MM.1S (cell line): ENCODE measurements around the gene LRMDA.

Experiments used
- EZH2 ChIP-seq: fragments of 300-600 bp; sonication (generic); optimal IDR thresholded peaks from 2 replicates; pipeline ENCODE3; 2017; ENCODE audit warnings: low read depth, mild to moderate bottlenecking, antibody characterized with exemption, low read length, mixed read lengths
- EZH2phosphoT487 ChIP-seq: fragments of 300-600 bp; sonication (generic); IDR thresholded peaks from 2 replicates; pipeline ENCODE4 v1.6.1; 2018; ENCODE audit warnings: antibody characterized with exemption, low read length
- TF ChIP-seq, protein P1 (sequence below): fragments of 300-600 bp; sonication (generic); IDR thresholded peaks from 2 replicates; pipeline ENCODE4 v1.5.1; 2016; ENCODE audit warnings: antibody characterized with exemption, low read length, mixed read lengths

DNA sequence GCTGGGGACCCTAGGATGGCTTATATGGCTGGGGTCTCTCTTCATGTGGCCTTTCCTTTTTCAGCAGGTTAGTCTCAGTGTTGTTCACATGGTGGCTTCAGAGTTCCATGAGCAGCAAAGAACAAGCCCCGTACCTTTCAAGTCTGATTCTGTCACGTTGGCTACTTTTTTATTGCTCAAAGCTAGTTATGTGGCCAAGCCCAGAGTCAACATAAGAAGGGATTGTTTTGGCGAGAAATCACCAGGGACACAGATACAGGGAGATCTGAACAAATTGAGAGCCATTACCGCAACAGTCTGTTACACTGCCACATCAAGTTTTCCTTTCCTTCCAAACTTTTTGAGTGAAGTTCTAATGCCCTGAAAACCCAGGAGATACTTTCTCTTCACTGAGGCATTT lies 770.5 kb downstream of the LRMDA start:
- TF ChIP-seq, protein P1, sequence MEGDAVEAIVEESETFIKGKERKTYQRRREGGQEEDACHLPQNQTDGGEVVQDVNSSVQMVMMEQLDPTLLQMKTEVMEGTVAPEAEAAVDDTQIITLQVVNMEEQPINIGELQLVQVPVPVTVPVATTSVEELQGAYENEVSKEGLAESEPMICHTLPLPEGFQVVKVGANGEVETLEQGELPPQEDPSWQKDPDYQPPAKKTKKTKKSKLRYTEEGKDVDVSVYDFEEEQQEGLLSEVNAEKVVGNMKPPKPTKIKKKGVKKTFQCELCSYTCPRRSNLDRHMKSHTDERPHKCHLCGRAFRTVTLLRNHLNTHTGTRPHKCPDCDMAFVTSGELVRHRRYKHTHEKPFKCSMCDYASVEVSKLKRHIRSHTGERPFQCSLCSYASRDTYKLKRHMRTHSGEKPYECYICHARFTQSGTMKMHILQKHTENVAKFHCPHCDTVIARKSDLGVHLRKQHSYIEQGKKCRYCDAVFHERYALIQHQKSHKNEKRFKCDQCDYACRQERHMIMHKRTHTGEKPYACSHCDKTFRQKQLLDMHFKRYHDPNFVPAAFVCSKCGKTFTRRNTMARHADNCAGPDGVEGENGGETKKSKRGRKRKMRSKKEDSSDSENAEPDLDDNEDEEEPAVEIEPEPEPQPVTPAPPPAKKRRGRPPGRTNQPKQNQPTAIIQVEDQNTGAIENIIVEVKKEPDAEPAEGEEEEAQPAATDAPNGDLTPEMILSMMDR: no peak
- TF ChIP-seq EZH2 (no peak), EZH2phosphoT487 (no peak)
